Measurements from ENCODE around the gene NUP37. TPM values are rescaled to one million over a fixed set of nuclear protein-coding genes. Genes with fewer than 3 reads are reported as not detected.

Gene NUP37
- total RNA-seq, 2 donors from 2014 or later, result 13.8 to 14.9 TPM

DNA sequence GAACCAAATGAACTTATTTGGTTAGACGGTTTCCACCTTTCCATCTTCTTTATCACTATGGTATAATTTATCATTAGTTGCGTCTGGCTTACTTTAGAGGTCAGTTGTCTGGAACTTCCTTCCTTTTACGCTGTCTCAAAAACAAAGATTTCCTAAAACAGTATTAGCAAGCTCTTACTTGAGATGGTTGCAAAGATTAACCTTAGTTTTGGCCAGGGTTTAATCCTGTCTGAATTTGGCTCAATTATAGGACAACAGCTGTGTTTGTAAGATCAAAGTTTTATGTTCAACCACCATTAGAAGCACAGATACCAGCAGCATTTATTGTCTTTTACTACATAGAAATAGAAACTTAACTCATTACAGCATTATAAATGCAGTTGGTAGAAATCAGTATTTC lies 50.2 kb downstream of the NUP37 start:
- no peaks in the 10 kb centered on the region for H3K9me3 ChIP-seq
- H3K4me1 ChIP-seq (ENCODE audit: control insufficient read depth in 1 of 2, low read depth in 2 of 2), result no peaks in the 10 kb centered on the region
- H3K4me3 ChIP-seq, result no peak overlapping the region
- ATAC-seq (ENCODE audit: insufficient number of reproducible peaks, low FRiP score, low read depth) (no peak), DNase-seq (ENCODE audit: low spot score) (no peak)
- TF ChIP-seq, protein P1, sequence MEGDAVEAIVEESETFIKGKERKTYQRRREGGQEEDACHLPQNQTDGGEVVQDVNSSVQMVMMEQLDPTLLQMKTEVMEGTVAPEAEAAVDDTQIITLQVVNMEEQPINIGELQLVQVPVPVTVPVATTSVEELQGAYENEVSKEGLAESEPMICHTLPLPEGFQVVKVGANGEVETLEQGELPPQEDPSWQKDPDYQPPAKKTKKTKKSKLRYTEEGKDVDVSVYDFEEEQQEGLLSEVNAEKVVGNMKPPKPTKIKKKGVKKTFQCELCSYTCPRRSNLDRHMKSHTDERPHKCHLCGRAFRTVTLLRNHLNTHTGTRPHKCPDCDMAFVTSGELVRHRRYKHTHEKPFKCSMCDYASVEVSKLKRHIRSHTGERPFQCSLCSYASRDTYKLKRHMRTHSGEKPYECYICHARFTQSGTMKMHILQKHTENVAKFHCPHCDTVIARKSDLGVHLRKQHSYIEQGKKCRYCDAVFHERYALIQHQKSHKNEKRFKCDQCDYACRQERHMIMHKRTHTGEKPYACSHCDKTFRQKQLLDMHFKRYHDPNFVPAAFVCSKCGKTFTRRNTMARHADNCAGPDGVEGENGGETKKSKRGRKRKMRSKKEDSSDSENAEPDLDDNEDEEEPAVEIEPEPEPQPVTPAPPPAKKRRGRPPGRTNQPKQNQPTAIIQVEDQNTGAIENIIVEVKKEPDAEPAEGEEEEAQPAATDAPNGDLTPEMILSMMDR (IDR thresholded peaks at IDR 0.05), result no peak
- peaks cover 4% of the 10 kb centered on the region for H3K36me3 ChIP-seq
- H3K27ac ChIP-seq, result no peak overlapping the region
- H3K27me3 ChIP-seq (replicated peaks; ENCODE audit: insufficient read depth), result no peaks in the 10 kb centered on the region

DNA sequence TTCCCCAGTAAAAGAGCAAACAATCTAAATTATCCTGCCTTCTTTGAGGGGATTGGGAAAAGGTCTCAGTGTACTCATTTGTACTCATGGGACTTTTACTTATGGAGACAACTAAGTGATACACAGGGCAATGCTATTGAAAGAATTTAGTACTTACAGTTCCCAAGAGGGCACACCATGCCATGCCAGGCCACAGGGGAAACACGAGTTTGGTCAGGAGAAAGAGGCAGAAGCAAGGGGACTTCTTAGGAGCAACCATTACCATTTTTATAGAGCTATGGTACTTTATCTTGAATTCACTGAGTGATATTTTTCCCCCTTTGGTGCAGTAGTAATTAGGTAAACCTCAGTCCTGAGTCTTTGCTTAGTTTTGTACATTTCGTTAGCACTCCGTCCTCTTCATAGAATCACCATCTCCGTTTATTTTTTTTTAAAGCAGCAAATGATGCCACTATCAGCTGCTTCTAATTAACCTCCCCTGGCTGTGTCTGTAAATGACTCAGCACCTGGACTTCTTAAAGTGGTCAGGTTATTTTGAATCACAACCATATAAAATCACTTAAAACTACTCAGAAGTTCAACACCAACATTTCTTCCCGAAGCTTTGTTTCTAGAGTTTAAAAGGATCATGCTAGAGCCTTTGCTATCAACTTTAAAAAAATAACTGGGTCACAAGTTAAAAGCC lies 52.2 kb downstream of the NUP37 start:
- no peak for ATAC-seq (ENCODE audit: insufficient number of reproducible peaks, low FRiP score, low read depth)

DNA sequence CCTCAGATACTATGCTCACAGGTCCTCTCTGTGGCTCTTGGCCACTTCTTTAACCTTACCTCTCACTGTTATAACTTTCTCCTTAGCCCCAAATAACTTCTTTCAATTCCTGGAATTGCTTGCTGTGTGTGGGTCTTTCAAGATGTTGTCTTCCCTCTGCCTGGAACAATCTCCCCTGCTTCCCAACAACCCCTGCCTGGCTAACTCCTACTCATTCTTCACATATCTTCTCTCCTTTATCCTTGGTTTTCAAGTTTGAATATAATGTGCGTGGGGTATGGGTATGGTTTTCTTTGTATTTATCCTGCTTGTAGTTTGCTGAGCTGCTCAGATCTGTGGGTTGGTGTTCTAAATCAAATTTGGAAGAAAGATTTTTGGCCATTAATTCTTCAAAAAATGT lies 55.4 kb downstream of the NUP37 start:
- H3K27ac ChIP-seq, result no peak overlapping the region
- no peaks in the 10 kb centered on the region for H3K27me3 ChIP-seq (replicated peaks; ENCODE audit: insufficient read depth)
- no peaks in the 10 kb centered on the region for H3K9me3 ChIP-seq
- peaks cover 0 to 9% of the 10 kb centered on the region in 2 donors for H3K4me1 ChIP-seq (ENCODE audit: control insufficient read depth in 1 of 2, low read depth in 2 of 2)
- DNase-seq (ENCODE audit: low spot score) (no peak), ATAC-seq (ENCODE audit: insufficient number of reproducible peaks, low FRiP score, low read depth) (no peak)
- H3K4me3 ChIP-seq, result no peak overlapping the region
- TF ChIP-seq, protein P1 (IDR thresholded peaks at IDR 0.05), result no peak
- H3K36me3 ChIP-seq, result no peaks in the 10 kb centered on the region

More for the DNA sequence above, 52.2 kb downstream of the NUP37 start:
- DNase-seq (ENCODE audit: low spot score), result no peak
- Histone ChIP-seq H3K27ac (no peak overlapping the region), H3K4me1 (ENCODE audit: control insufficient read depth in 1 of 2, low read depth in 2 of 2) (no peaks in the 10 kb centered on the region), H3K4me3 (no peak overlapping the region), H3K36me3 (no peaks in the 10 kb centered on the region), H3K27me3 (replicated peaks; ENCODE audit: insufficient read depth) (no peaks in the 10 kb centered on the region), H3K9me3 (no peaks in the 10 kb centered on the region)
- TF ChIP-seq, protein P1 (IDR thresholded peaks at IDR 0.05), result no peak

DNA sequence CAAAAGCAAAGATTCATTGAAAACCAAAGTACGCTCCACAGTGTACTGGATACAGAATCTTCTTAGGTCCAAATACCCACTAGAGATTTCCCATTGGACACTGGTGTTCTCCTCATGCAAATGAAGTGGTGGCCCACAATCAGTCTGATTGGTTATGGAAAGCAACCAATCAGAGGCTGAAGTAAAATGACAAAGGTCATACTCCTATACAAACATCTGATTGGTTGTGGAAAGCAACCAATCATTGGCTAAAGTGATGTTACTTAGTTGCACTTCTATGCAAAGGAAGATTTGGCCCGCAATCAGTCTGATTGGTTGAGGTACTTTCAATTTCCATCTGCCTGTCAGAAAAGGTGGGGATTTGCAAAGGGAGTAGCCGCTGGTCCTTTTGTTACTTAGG lies 56.8 kb downstream of the NUP37 start:
- Histone ChIP-seq H3K4me3 (no peak overlapping the region), H3K36me3 (no peaks in the 10 kb centered on the region), H3K27ac (no peak overlapping the region), H3K9me3 (no peaks in the 10 kb centered on the region), H3K4me1 (ENCODE audit: control insufficient read depth in 1 of 2, low read depth in 2 of 2) (peaks cover 0 to 9% of the 10 kb centered on the region in 2 donors), H3K27me3 (replicated peaks; ENCODE audit: insufficient read depth) (no peaks in the 10 kb centered on the region)
- DNase-seq (ENCODE audit: low spot score) (no peak), ATAC-seq (ENCODE audit: insufficient number of reproducible peaks, low FRiP score, low read depth) (no peak)
- TF ChIP-seq, protein P1 (IDR thresholded peaks at IDR 0.05), result no peak

DNA sequence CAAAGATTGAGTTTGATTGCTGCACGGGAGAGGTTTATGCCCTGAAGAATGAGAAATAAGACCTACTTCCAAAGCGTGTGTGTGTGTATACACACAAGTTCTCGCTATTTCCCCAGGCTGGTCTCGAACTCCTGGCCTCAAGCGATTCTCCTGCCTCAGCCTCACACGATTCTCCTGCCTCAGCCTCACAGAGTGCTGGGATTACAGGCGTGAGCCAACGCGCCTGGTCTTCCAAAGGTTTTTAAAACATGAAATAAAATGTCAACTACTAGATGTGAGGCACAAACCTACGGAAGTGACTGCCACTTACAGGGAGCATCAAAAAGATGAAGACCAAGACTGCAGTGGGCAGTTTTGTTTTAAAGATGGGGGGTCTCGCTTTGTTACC lies 57.5 kb downstream of the NUP37 start:
- Histone ChIP-seq H3K27me3 (replicated peaks; ENCODE audit: insufficient read depth) (no peaks in the 10 kb centered on the region), H3K36me3 (no peaks in the 10 kb centered on the region), H3K4me3 (peak overlapping the region; percentile 75), H3K4me1 (ENCODE audit: control insufficient read depth in 1 of 2, low read depth in 2 of 2) (peaks cover 0 to 9% of the 10 kb centered on the region in 2 donors), H3K27ac (peak overlapping the region in 1 of 2 donors; percentile 7), H3K9me3 (no peaks in the 10 kb centered on the region)
- TF ChIP-seq, protein P1 (IDR thresholded peaks at IDR 0.05), result no peak
- ATAC-seq (ENCODE audit: insufficient number of reproducible peaks, low FRiP score, low read depth) (no peak), DNase-seq (ENCODE audit: low spot score) (no peak)
